ELF-1 (cell line): ENCODE results near the gene DESI2.
"Not testable (repeated sequence)": the region's sequence is repeated elsewhere in the genome, so short reads cannot be mapped to it uniquely, and the experiment has no call there.

Experiments used
- DNase-seq: peaks from one replicate; pipeline ENCODE4 v3.0.0-alpha.2; 2016; ENCODE audit warnings: low read depth, low spot score

Gene DESI2

DNA sequence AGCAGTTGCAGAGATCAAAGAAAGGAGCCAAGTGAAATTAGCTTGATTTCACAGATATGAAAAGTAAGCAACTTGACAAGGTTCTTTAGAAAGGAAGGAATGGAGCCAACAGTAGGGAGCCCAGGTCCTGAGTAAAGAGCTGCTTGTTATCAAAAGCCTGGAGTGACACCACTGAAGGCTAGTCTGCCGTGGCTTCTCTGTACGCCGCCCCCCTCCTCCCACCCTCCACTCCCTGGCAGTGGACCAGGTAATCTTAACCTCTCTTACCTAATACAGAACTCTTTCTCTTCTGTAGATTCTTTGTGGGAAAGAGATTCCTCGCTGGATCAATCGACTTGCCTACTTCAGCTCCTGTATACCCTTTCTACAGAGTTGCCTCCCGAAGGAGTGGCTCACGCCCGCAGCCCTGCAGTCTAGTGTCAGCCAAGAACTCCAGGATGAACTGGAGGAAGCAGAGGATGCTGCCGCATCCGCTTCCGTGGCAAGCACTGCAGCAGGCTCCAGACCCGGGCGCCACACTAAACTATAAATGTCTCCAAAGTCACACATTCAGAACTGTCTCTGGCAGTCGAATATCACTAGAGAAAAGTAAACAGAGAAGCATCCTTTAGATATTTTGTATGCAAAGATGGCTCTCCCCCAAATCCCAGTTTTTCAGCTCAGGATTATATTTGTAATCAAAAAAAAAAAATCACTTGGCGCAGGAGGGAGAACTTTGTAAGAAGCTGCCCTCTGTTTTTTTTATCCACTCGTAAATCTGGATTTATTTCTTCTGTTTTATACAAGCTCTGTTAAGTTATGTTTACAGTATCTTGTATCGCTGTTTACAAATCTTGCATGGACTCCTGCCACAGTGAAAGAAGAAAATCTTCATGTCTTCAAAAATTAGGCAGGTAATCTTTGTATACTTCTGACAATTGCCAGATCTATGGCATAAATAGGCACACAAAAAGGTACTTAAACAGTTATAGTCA, 52.6 kb downstream of the DESI2 start:
- DNase-seq: no peak

- DNase-seq: no peak
Measured at GRCh38 chr1:244709076-244709475, 56.1 kb downstream of the DESI2 start.

- no peak for DNase-seq
Measured at GRCh38 chr1:244709476-244710368, 56.8 kb downstream of the DESI2 start.

DNA sequence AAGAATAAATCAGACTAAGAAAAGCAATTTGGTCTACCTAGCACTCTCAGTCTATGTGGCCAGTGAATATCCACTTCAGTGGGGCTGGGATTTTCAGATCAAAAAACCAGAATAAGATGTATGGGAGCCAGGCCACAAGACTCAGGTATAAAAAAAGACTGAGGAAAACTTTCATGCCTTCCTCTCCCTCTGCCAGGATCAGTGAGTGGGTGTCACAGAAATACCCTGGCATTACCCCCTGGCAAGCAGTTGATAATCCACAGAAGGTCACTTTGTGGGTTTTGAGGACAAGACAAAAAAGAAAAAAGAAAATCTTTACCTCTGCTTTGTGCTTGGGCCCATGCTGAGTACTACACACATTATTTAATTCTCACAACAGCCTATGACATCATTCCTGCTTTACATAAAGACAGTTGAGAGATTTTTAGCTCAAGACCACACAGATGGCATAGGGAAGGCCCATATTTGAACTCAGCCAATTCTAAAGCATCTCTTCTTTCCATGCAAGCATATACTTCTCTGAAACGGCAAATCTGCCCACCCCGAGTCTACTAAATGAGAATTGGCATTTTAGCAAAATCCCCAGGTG, 57.6 kb downstream of the DESI2 start:
- no peak for DNase-seq

DNA sequence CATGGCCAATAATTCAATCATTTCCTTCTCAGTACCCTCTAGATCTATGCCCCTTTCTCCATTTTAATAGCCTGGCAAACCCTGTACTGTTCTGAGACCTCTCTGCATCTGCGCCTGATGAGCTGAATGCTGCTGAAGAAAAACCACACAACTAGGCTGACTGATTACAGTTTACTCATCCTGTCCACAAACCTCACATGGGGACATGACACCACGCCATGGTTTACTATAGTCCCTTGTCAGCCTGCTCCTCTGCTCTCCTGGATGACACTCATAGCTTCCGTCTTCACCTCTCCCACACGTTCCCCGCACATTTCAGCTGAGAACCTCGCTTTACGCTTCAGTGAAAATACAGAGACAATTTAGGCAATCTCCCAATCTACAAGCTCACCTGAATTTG, 59.7 kb downstream of the DESI2 start:
- DNase-seq: no peak

DNA sequence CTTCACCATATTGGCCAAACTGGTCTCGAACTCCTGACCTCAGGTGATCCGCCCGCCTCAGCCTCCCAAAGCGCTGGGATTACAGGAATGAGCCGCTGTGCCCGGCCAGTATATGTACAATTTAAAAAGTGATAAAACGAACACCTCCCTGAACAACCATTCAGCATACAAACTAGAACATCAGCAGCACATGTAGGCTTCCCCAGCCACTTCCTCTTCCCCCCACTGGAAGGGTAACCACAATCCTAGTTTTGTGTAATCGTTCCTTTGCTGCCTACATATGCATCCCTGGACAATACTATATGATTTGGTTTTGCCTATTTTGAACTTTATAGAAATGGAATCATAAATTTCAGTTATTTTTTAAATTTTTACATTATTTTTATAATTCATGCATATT, 60.4 kb downstream of the DESI2 start:
- no peak for DNase-seq

DNA sequence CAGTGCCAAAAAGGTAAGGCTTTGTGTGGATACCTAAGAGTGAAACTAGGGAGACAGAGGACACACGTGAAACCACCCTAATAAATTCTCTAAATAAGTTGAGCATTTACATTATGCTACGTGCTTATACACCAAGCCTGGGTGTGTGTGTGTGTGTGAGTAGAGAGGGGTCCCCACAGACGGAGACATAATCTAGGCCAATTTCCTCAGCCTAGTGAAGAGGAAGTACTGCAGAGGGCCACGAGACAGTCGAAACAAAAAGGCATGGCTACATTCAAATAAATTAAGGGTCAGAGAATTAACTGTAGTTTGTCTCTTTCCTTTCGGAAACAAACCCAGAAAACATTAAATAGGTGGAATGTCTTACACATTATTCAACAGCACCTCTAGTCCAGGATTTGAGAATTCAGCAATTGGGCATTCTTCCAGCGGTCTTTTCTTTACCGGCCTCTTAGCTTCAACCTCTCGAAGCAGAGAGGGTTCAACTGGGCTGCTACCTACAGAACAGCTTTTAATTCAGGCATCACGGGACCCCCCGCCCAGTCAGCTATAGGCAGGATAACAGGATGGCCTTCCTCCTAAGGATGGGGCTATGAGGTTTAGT, 75.0 kb downstream of the DESI2 start:
- DNase-seq: no peak

- DNase-seq: peak; percentile 59
Measured at GRCh38 chr1:244730153-244730933, 77.4 kb downstream of the DESI2 start.

DNA sequence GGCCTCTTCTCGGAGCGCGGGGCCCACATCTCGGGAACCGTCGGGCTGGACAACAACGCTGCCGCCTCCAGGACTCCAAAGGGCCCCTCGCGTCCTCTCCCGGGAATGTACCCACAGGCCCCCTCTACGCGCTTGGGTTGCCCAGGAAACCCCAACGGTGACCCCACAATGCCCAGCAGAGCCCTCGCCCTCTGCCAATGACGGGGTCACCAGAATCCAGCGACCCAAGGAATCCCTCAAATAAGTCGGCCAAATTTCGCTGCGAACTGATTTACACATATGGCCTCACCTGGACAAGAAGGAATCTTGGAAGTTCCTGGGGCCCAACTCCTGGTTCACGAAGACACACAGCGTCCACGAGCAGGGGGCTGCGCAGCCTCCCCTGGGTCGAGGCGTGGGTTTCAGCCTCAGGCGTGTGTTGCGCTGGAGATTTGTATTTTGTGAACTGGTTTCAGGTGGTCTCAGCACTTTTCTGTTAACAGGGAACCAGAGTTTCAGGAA, 78.1 kb downstream of the DESI2 start:
- peak; percentile 54 for DNase-seq

- DNase-seq: no peak
Measured at GRCh38 chr1:244731651-244732050, 78.7 kb downstream of the DESI2 start.

- DNase-seq: no peak
Measured at GRCh38 chr1:244732851-244733450, 80.0 kb downstream of the DESI2 start.

DNA sequence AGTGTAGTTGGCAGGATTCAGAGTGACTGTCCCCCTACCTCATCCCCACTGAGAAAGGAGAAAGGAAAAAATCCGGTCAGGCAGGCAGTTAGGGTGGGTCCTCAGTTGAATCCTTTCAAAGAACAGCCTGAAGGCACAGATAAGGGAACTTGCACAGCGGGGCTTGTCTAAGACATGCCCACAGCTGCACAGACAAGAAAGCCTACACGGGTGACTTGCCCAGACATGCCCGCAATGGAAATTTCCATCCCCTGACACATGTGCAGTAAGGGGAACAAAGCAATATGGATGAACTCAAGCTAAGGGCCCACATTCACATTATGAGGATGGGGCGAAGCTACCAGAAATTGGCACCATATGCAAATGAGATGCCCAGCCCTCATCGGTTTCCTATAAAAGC, 82.5 kb downstream of the DESI2 start:
- peak; percentile 44 for DNase-seq

- no peak for DNase-seq
Measured at GRCh38 chr1:244735876-244736561, 83.1 kb downstream of the DESI2 start.

- not testable (repeated sequence) for DNase-seq
Measured at GRCh38 chr1:244739140-244739539, 86.2 kb downstream of the DESI2 start.

DNA sequence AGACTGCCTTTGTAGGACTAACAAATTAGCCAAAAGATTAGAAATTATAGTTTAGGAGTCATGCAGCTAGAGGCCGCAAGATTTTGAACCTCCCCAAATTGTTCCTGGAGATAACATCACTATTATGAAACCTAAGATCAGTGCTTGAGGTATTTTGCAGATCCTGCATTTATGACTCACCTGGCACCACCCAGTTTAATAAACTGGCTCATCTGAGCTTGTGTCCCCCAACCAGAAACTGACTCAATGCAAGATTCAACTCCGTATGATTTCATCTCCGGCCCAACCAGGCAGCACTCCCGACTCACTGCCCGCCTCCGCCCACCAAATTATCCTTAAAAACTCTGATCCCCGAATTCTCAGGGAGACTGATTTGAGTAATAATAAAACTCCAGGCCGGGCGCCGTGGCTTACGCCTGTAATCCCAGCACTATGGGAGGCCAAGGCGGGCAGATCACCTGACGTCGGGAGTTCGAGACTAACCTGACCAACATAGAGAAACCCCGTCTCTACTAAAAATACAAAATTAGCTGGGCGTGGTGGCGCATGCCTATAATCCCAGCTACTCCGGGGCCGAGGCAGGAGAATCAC, 87.2 kb downstream of the DESI2 start:
- not testable (repeated sequence) for DNase-seq

DNA sequence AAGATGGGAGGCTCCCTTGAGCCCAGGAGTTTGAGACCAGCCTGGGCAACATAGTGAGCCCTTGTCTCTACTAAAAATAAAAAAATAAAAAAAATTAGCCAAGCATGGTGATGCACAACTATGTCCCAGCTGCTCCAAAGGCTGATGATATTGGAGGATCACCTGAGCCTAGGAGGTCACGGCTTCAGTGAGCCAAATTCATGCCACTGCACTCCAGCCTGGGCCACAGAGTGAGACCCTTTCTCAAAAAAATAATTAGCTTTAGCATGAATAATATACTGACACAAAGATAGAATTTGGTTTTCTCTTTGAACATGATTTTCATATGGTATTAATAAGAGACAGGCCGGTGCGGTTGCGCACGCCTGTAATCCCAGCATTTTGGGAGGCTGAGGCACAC, 88.8 kb downstream of the DESI2 start:
- no peak for DNase-seq

- DNase-seq: no peak
Measured at GRCh38 chr1:244749230-244750016, 96.5 kb downstream of the DESI2 start.

DNA sequence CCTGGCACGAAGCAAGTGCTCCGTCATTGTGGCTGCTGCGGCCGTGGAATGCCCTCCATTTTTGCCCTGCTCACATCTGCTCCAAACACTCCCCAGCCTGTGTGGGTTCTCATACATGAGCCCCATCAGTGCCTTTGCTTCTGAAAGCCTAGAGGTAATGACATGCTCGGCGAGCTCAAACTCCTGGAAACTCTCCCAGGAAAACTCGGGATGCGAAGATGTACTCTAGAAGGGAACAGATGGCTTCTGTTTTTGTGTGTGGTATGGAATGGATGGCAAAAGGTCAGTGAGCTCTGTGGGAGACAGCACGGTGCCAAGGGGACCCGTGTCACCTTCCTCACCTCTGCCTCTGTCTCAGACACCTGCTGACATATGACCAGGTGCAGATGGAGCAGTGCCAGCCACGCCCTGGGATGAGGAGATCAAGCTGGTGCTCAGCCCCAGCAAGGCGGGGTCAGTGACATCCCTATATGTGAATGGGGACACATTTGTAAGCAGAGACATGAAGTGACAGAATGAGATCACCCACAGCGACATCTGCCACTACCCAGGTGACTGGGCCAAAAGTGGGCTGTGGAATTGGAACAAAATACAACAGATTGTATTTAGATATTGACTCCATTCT, 98.5 kb downstream of the DESI2 start:
- DNase-seq: no peak
